H9 (cell line): ENCODE results near the gene AGPAT1. TPM values are rescaled to one million over a fixed set of nuclear protein-coding genes. Genes with fewer than 3 reads are reported as not detected.

Experiments
- DNase-seq: peaks from one replicate; pipeline ENCODE4 v3.0.0-alpha.2; 2017
- H2AFZ ChIP-seq: one replicate; pipeline ENCODE4 v1.6.1; 2013; ENCODE audit warnings: mild to moderate bottlenecking, low read length, control low read depth, moderate library complexity
- H2AK5ac ChIP-seq: 2 replicates; pipeline ENCODE4 v1.6.1; 2013; ENCODE audit warnings: low read length, control low read depth, mixed read lengths; ENCODE audit not compliant: insufficient read length
- H2BK120ac ChIP-seq: one replicate; pipeline ENCODE4 v1.6.1; 2013; ENCODE audit warnings: low read depth, mild to moderate bottlenecking, low read length, control low read depth, inconsistent platforms; ENCODE audit not compliant: poor library complexity, severe bottlenecking
- H2BK12ac ChIP-seq: 2 replicates; pipeline ENCODE4 v1.6.1; 2013; ENCODE audit warnings: low read length, control low read depth, mixed read lengths, low read depth; ENCODE audit not compliant: insufficient read length
- H2BK15ac ChIP-seq: 2 replicates; pipeline ENCODE4 v1.6.1; 2013; ENCODE audit warnings: low read depth, low read length, control low read depth
- H2BK20ac ChIP-seq: one replicate; pipeline ENCODE4 v1.6.1; 2013; ENCODE audit warnings: low read depth, mild to moderate bottlenecking, low read length, control low read depth, inconsistent platforms; ENCODE audit not compliant: poor library complexity, severe bottlenecking
- H2BK5ac ChIP-seq: 2 replicates; pipeline ENCODE4 v1.6.1; 2013; ENCODE audit warnings: low read length, control low read depth, mixed read lengths; ENCODE audit not compliant: insufficient read length
- H3K14ac ChIP-seq: 2 replicates; pipeline ENCODE4 v1.6.1; 2013; ENCODE audit warnings: low read length, control low read depth; ENCODE audit not compliant: insufficient read depth
- H3K18ac ChIP-seq: 2 replicates; pipeline ENCODE4 v1.6.1; 2013; ENCODE audit warnings: low read depth, mild to moderate bottlenecking, mixed read lengths, low read length, control low read depth; ENCODE audit not compliant: insufficient read length
- H3K23ac ChIP-seq: 2 replicates; pipeline ENCODE4 v1.6.1; 2013; ENCODE audit warnings: low read length, control low read depth, mixed read lengths, low read depth; ENCODE audit not compliant: insufficient read length
- H3K23me2 ChIP-seq: 2 replicates; pipeline ENCODE4 v1.6.1; 2013; ENCODE audit warnings: low read depth, mild to moderate bottlenecking, mixed read lengths, low read length, control low read depth; ENCODE audit not compliant: insufficient read length, poor library complexity, severe bottlenecking
- H3K27ac ChIP-seq: 2 replicates; pipeline ENCODE4 v1.5.1; 2013; ENCODE audit warnings: low read length, control low read depth, mixed read lengths, low read depth; ENCODE audit not compliant: insufficient read length
- H3K27me3 ChIP-seq: 2 replicates; pipeline ENCODE4 v1.6.1; 2013; ENCODE audit warnings: low read length, control low read depth, inconsistent platforms; ENCODE audit not compliant: insufficient read depth
- H3K4ac ChIP-seq: 2 replicates; pipeline ENCODE4 v1.6.1; 2013; ENCODE audit warnings: low read depth, mild to moderate bottlenecking, control low read depth, inconsistent platforms, low read length, moderate library complexity
- H3K4me1 ChIP-seq: 2 replicates; pipeline ENCODE4 v1.6.1; 2013; ENCODE audit warnings: low read length, control low read depth, inconsistent platforms; ENCODE audit not compliant: insufficient read depth
- H3K4me2 ChIP-seq: 2 replicates; pipeline ENCODE4 v1.6.1; 2013; ENCODE audit warnings: low read length, control low read depth, mixed read lengths; ENCODE audit not compliant: insufficient read length, insufficient read depth
- H3K56ac ChIP-seq: 2 replicates; pipeline ENCODE4 v1.6.1; 2013; ENCODE audit warnings: low read depth, mild to moderate bottlenecking, mixed read lengths, low read length, control low read depth; ENCODE audit not compliant: insufficient read length
- H3K79me1 ChIP-seq: 2 replicates; pipeline ENCODE4 v1.6.1; 2013; ENCODE audit warnings: low read depth, mild to moderate bottlenecking, moderate library complexity, low read length, control low read depth, inconsistent platforms; ENCODE audit not compliant: insufficient read depth, poor library complexity, severe bottlenecking
- H3K79me2 ChIP-seq: 2 replicates; pipeline ENCODE4 v1.6.1; 2013; ENCODE audit warnings: low read length, control low read depth, inconsistent platforms; ENCODE audit not compliant: insufficient read depth
- H3K9ac ChIP-seq: 2 replicates; pipeline ENCODE4 v1.6.1; 2013; ENCODE audit warnings: low read length, control low read depth, mixed read lengths; ENCODE audit not compliant: insufficient read length; ENCODE audit errors: extremely low read depth
- H3K9me3 ChIP-seq: one replicate; pipeline ENCODE4 v1.6.1; 2013; ENCODE audit warnings: low read depth, low read length, inconsistent platforms; ENCODE audit not compliant: control insufficient read depth
- H3T11ph ChIP-seq: one replicate; pipeline ENCODE4 v1.6.1; 2013; ENCODE audit warnings: mild to moderate bottlenecking, low read length, control low read depth, inconsistent platforms
- H4K20me1 ChIP-seq: one replicate; pipeline ENCODE4 v1.6.1; 2013; ENCODE audit not compliant: control insufficient read depth, insufficient read length, insufficient read depth
- H4K5ac ChIP-seq: 2 replicates; pipeline ENCODE4 v1.6.1; 2013; ENCODE audit warnings: low read depth, mild to moderate bottlenecking, mixed read lengths, low read length, control low read depth; ENCODE audit not compliant: insufficient read length
- H4K8ac ChIP-seq: replicated peaks from 2 replicates; pipeline ENCODE4 v1.6.1; 2013; ENCODE audit warnings: low read length, control low read depth, mixed read lengths, low read depth; ENCODE audit not compliant: insufficient read length
- H4K91ac ChIP-seq: 2 replicates; pipeline ENCODE4 v1.6.1; 2013; ENCODE audit warnings: low read depth, mild to moderate bottlenecking, moderate library complexity, mixed read lengths, low read length, control low read depth; ENCODE audit not compliant: insufficient read length
- H3K27ac Mint-ChIP-seq, 3 experiments: 2 replicates in 2 of 3; 3 replicates in 1 of 3; pipeline ENCODE4 v1.8.0; 2020 to 2021; ENCODE audit warnings: mixed read lengths in 3 of 3, mild to moderate bottlenecking in 1 of 3, moderate library complexity in 1 of 3
- H3K27me3 Mint-ChIP-seq: 2 replicates; pipeline ENCODE4 v1.8.0; 2021; ENCODE audit warnings: low read depth, mild to moderate bottlenecking, moderate library complexity, mixed read lengths
- H3K36me3 Mint-ChIP-seq, 3 experiments: 2 replicates in 2 of 3; 3 replicates in 1 of 3; pipeline ENCODE4 v1.8.0; 2020 to 2021; ENCODE audit warnings: low read depth in 3 of 3, mixed read lengths in 3 of 3; ENCODE audit not compliant: insufficient read depth in 1 of 3
- H3K4me1 Mint-ChIP-seq, 2 experiments: 2 replicates each; pipeline ENCODE4 v1.8.0; 2020; ENCODE audit warnings: mixed read lengths in 2 of 2
- H3K4me3 Mint-ChIP-seq, 2 experiments: 2 replicates in 1 of 2; 3 replicates in 1 of 2; pipeline ENCODE4 v1.8.0; 2020 to 2021; ENCODE audit warnings: mild to moderate bottlenecking in 2 of 2, mixed read lengths in 2 of 2, moderate library complexity in 1 of 2
- H3K9me3 Mint-ChIP-seq, 2 experiments: 2 replicates in 1 of 2; 3 replicates in 1 of 2; pipeline ENCODE4 v1.8.0; 2020; ENCODE audit warnings: mild to moderate bottlenecking in 2 of 2, mixed read lengths in 2 of 2, moderate library complexity in 1 of 2
- CTCF ChIP-seq: fragments of 200-600 bp; sonication (generic); conservative IDR thresholded peaks from 3 replicates; pipeline ENCODE4 v1.8.0; 2021; ENCODE audit warnings: antibody characterized with exemption, mild to moderate bottlenecking
- WGBS: extraction: QIAGEN DNeasy Blood & Tissue Kit; methylation state at CpG from one replicate; pipeline ENCODE4 v1.1.7; 2013; ENCODE audit warnings: missing lambda C conversion rate, low lambda C conversion rate, mixed read lengths; ENCODE audit not compliant: insufficient read length; ENCODE audit errors: extremely low coverage; 5-methylcytosine and 5-hydroxymethylcytosine counted together
- total RNA-seq: library from RNA; stranded (reverse); gene quantifications from 2 replicates; pipeline ENCODE4 v1.2.1, GENCODE V29; 2021

Gene AGPAT1
- total RNA-seq, 1 experiment from 2014 or later: 89.5 TPM

DNA sequence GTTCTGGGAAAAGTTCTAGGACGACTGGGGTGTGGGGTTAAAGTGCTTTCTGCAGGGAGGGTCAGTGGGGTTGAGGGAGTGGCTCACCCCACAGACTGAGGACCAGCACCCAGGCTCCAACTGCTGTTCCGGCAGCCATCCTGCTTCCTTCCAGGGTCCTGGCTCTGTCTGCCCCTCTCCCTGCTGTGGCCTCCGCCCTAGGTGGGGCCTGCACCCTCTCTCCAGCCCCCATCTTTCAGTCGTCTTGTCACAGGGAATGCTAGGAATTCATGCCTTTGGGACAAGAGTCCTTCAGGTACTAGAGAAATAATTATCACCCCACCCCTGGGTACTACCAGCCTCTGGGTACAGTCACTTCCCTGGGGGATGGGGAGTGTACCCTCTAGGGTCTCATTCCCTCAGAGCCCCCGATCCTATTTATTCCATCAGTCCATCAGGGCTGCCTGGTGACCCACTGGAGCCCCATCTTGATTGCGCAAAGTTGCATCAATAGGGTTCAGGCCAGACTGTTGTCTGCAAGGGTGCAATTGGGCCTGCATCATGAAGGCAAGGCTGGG is 8.3 kb upstream of the AGPAT1 start, which contains the start of gene AGER:
Gene AGER (minus strand): TSS at position 170 of the 557 bp plus-strand sequence. CDS start 31 bp downstream, at position 139.
- peak within 1 kb of the TSS in 1 of 3 experiments; percentile 19; a peak in 2 of 7 replicates for H3K27ac Mint-ChIP-seq
- no peak within 1 kb of the TSS for H3K9ac ChIP-seq
- no peak within 1 kb of the TSS for H2BK5ac ChIP-seq

More for the DNA sequence above, 8.3 kb upstream of the AGPAT1 start, which contains the start of gene AGER:
- H3K18ac ChIP-seq: no peak within 1 kb of the TSS
- no peaks in the 10 kb centered on the region for H3K9me3 ChIP-seq
- H3K56ac ChIP-seq: no peak within 1 kb of the TSS
- no peak within 1 kb of the TSS for H3K27ac ChIP-seq
- H3K27me3 ChIP-seq: no peaks in the 10 kb centered on the region
- H2BK20ac ChIP-seq: no peak within 1 kb of the TSS
- H4K5ac ChIP-seq: no peak within 1 kb of the TSS
- no peak for TF ChIP-seq CTCF
- no peaks in the 10 kb centered on the region for H4K20me1 ChIP-seq
- no peak within 1 kb of the TSS for H2BK15ac ChIP-seq
- Mint-ChIP-seq H3K9me3 (no peaks in the 10 kb centered on the region; a peak in 1 of 5 replicates), H3K36me3 (peaks cover 31 to 83% (median 70%) of the 10 kb centered on the region in 3 experiments), H3K4me3 (no peak within 1 kb of the TSS), H3K4me1 (peaks cover 18 to 32% of the 10 kb centered on the region in 2 experiments), H3K27me3 (no peaks in the 10 kb centered on the region; the same call in 1 of the 2 replicates)
- no peak for DNase-seq
- no peak within 1 kb of the TSS for H2BK12ac ChIP-seq
- no peak within 1 kb of the TSS for H3T11ph ChIP-seq
- no peaks in the 10 kb centered on the region for H3K79me1 ChIP-seq
- no peak within 1 kb of the TSS for H3K14ac ChIP-seq
- no peak within 1 kb of the TSS for H2AK5ac ChIP-seq
- H3K4me1 ChIP-seq: no peaks in the 10 kb centered on the region
- H2AFZ ChIP-seq: no peak within 1 kb of the TSS
- H3K79me2 ChIP-seq: peaks cover 3% of the 10 kb centered on the region; the same call in 1 of the 2 replicates
- H3K23ac ChIP-seq: no peak within 1 kb of the TSS
- H4K91ac ChIP-seq: no peak within 1 kb of the TSS
- H2BK120ac ChIP-seq: no peak within 1 kb of the TSS
- no peak within 1 kb of the TSS for H3K4ac ChIP-seq
- H3K4me2 ChIP-seq: no peak within 1 kb of the TSS
- H4K8ac ChIP-seq: no peak within 1 kb of the TSS
- H3K23me2 ChIP-seq: peaks cover 2% of the 10 kb centered on the region
- no CpG with 5 or more reads among the region's 6 CpGs for WGBS
